COLO668 (cell line): ENCODE measurements around the gene DYNLT1.
A peak's percentile ranks its signal among the peaks of the same experiment; 100 is the strongest.
"Not testable (repeated sequence)": the region's sequence is repeated elsewhere in the genome, so short reads cannot be mapped to it uniquely, and the experiment has no call there.

Source experiments
- DNase-seq: peaks from one replicate; lab custom pipeline; 2025; ENCODE audit not compliant: unreplicated experiment; lab: John Stamatoyannopoulos, UW

Gene DYNLT1

GRCh38 chr6:158663625-158664165, 19.2 kb upstream of the DYNLT1 start:
- peak; percentile 42 for DNase-seq

GRCh38 chr6:158662954-158663624, 18.5 kb upstream of the DYNLT1 start:
- DNase-seq: peak; percentile 64

- no peak for DNase-seq
Observed at GRCh38 chr6:158662607-158662953, 18.0 kb upstream of the DYNLT1 start.

GRCh38 chr6:158661156-158661685, 16.7 kb upstream of the DYNLT1 start:
- DNase-seq: peak; percentile 20

GRCh38 chr6:158660333-158660754, 15.8 kb upstream of the DYNLT1 start:
- DNase-seq: peak; percentile 69

GRCh38 chr6:158656986-158657385, 12.4 kb upstream of the DYNLT1 start:
- DNase-seq: not testable (repeated sequence)

GRCh38 chr6:158655569-158656450, 11.3 kb upstream of the DYNLT1 start:
- DNase-seq: peak; percentile 34

- no peak for DNase-seq
Observed at GRCh38 chr6:158654960-158655489, 10.5 kb upstream of the DYNLT1 start.

GRCh38 chr6:158654498-158654897, 10.0 kb upstream of the DYNLT1 start:
- DNase-seq: no peak

- no peak for DNase-seq
Observed at GRCh38 chr6:158653577-158654354, 9.2 kb upstream of the DYNLT1 start.

GRCh38 chr6:158651981-158652737, 7.6 kb upstream of the DYNLT1 start:
- not testable (repeated sequence) for DNase-seq

GRCh38 chr6:158649289-158650143, 5.0 kb upstream of the DYNLT1 start, which contains the start of gene SYTL3:
TSS of gene SYTL3 (plus strand) at chr6:158650054. CDS start at chr6:158663269, 13,215 bp downstream.
- DNase-seq: no peak

- DNase-seq: no peak
Observed at GRCh38 chr6:158648682-158649131, 4.2 kb upstream of the DYNLT1 start.

GRCh38 chr6:158647501-158647900, 3.0 kb upstream of the DYNLT1 start:
- no peak for DNase-seq

- DNase-seq: no peak
Observed at GRCh38 chr6:158646023-158646910, 1.7 kb upstream of the DYNLT1 start.

- no peak for DNase-seq
Observed at GRCh38 chr6:158645064-158646022, 800 bp upstream of the DYNLT1 start.

- DNase-seq: no peak
Observed at GRCh38 chr6:158643836-158644230, 710 bp downstream of the DYNLT1 start.
